C1 segment of cervical spinal cord (tissue), 14 donors: ENCODE measurements around the gene TIAM1.
A peak's percentile ranks its signal among the peaks of the same experiment; 100 is the strongest.

Experiments
- DNase-seq, 14 donors: peaks; one replicate each; lab custom pipeline; 2025; lab: John Stamatoyannopoulos, UW

TIAM1 gene

DNA sequence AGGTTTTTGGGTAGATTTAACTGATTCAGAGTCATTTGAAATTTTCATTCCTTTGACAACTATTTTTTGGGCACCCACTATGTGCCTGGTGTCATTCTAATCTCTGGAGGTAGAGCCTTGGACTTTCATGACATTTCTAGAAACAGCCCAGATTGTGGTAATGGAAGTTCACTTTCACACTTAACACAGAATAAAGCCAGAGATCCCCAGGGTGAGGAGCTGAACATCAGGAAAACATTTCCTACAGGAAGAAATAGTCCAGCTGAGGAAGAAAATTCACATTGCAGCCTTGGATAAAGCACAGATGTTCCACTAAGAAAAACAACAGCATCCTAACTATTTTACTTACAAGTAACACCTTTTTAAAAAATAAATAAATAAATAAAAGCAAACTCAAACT, 203.4 kb downstream of the TIAM1 start:
- DNase-seq = no peak

DNA sequence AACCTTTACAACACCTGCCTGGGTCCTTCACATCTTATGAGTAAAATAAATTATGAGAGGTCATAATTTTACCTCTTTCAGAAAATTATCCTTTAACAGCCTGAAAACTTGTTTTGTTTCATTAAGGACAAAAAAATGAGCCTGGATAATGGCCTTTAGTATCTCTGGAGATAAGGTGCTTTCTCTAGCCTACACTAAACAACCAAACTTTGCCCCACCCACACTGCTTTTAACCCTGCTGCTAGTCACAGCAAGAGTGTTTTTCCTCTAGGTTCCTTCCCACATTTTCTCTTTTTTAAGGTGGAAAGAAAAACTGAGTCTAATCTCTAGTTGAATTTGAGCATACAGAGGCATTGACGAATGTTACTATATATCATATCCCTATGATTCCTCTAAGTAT, 204.0 kb downstream of the TIAM1 start:
- no peak for DNase-seq

DNA sequence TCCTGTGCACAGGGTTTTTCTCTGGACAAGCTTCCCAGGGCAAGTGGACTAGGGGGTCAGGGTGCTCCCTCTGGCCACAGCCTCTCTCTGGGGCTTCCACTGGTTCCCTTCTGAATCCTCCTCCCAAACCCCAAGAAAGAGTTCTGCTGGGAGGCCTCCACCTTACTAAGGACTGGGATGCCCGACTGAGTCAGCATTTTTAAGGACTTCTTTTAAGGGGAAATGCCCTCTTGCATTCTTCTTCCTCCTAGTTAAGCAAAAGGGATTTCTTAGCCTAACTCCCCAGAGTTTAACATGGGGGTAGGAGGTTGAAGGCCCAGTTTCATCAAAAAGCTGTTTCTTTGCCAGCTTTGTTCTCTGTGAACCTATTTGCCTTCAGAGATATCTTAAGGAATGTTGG, 206.1 kb downstream of the TIAM1 start:
- DNase-seq = no peak

DNA sequence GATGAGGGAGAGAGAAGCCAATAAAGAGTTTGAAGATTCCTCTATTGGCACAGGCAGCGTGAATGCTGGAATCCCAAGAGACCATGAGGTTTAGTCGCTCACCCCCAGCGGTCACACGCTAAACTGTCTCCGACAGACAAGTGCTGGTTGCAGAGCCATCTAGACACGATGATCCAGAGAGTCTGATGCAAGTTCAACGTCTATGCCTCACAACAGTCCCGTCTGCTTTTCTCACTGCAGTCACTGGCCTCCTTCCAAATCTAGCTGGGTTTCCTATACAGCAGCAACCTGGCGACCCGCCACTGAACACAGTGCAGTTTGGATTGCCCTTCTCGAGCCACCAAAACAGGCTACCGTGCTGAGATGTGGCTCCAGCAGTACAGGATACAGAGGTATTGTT, 207.2 kb downstream of the TIAM1 start:
- DNase-seq = peak in 6 of 14 donors; percentile 23 to 81 (median 28)

DNA sequence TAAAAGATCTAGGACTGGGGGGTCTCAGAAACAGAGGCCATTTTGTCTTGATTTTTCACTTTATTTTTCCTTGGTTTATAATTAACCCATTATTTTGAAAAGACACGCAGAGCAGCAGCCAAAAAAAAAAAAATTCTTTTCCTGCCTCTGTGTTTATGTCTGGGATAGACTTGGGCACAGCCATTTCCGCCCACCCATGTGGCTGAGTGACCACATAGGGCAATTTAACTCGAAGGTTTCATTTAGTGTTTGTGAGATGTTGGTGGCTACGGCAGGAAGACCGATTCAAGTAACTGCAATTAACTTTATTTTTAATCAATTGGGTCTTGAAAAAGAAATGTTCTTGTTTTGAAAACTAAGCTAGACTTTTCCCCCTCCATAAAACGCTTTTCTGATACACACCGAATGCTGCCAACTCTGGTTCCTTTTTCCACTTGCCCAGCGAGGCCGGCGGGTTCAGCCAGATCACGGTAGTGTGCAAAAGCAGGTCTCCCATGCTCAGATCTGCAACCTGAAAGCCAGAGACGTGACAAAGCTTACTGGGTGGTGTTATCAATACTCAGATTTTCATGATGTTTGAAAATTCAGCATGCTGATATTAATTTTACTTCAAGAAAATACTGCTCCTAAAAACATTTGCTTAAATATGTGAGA, 208.4 kb downstream of the TIAM1 start:
- no peak for DNase-seq

DNA sequence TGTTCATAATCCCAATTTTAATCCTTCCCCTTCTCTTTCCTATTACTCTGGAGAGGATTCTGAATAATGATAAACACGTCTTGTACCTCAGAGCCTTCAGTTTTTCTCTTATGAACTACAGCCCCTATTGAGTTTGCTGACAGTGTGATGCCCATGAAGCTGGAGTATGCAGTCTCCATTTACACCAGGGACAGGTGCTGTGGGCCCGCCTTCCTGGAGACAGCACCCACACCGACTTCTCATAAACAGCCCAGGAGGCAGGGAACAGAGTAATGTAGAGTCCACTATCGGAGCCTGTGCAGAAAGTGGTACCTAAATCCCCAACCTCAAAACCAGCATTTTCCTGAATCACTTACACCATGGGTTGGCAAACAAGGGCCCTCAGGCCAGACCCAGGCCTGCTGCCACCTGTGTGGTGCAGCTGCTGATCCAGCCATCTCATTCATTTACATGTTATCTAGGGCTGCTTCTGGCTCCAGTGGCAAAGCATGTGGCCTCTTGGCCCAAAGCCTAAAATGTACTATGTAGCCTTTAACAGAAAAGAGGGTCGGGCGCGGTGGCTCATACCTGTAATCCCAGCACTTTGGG, 210.7 kb downstream of the TIAM1 start:
- DNase-seq = no peak

DNA sequence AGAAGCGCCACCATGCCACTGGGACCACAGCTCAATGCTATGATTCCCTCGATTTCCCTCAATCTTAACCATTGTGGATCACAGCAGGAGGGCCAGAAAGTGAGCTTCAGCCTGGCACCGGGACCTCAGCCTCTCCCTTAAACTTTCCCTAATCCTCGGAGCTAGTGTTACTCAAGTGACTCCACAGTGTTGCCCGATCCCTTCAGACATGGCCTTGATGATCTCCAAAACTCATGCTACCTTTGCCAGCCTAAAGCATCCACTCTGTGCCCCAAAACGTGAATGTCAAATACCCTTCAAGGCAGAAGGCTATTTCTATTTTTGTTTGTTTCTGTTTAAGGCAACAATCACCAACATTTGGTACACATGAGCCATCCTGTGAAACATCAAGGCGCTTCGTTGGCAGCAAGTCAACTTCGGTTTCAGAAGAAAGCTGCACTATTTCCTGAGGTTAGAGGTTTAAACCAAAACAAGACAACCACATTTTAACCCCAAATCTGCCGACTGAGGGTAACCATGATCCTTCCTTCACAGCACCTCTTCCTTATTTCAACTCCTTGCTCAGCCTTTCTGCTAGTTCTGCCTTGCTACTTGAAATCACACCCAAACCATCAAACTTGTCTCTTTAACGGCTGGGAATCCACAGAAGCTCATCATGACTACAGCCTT, 211.4 kb downstream of the TIAM1 start:
- peak in 1 of 14 donors; percentile 19 for DNase-seq

DNA sequence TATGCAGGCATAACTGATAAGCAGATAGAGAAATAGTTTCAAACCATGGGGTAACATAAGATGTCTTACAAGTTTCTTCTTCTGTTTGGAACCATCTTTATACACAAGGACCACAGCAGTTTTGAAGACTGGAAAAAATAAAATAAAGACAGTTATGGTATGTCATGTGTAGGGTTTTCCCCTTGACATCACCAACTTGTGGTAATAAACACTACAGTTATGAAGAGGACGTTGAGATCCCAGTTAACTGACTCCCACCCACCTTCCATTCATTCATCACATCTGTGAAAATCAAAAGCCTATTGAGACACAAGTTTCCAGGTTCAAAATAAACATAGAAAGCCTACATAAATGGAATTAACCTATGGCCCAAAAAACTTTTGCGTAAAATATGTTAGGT, 213.2 kb downstream of the TIAM1 start:
- no peak for DNase-seq

DNA sequence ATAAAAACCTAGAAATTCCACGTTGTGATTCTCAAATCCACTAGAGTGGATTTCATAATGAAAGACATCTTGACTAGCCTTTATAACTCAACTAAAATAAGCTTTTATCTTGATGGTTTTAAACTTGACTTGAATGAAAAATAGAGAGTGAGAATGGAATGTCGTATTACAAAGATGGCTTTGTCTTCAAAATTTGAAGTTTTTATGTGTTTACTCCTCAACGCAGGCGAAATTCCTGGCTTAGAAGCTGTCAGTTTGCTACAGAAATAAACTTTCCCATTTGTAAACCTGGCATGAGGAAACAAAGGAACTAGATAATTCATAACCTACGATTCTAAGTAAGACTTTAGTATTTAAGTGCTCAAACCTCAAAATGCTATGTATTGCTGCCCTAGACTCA, 215.8 kb downstream of the TIAM1 start:
- DNase-seq = no peak

DNA sequence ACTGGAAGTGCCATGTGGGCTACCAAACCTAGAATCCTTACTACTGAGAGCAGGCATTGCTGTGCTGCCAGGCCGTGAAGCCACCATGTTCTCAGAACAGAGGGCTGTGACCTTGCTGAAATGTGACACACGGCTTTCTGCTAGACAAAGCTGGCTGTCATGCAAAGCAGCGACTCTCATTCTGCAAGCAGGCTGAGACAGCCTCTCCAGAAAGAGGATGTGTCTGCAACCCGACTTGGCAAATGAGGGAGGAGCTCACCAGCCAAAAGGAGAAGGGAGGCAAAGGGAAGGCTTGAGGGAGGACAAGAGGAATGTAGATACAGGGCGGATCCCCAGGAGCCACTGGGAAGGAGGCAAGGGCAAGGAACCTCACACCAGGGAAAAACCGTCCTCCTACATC, 220.1 kb downstream of the TIAM1 start:
- peak in 3 of 14 donors; percentile 32 to 36 (median 32) for DNase-seq

DNA sequence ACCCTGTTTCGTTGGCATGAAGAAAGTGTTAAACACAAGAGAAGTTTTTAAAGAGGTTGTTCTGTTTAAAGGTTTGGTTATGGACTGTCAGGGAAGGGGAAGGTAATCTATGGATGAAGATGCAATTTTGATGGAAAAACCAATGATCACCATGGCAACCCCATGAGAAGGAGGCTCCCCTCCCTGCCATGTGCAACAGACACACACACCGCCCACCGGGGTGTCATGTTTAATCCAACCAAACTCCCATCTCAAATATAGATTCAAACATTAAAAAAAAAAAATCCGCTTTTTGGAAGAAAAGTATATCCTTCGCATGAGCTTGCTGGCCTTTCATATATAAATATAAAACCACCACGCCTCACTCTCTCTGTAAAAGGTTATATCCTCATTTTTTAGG, 224.9 kb downstream of the TIAM1 start:
- DNase-seq = no peak

DNA sequence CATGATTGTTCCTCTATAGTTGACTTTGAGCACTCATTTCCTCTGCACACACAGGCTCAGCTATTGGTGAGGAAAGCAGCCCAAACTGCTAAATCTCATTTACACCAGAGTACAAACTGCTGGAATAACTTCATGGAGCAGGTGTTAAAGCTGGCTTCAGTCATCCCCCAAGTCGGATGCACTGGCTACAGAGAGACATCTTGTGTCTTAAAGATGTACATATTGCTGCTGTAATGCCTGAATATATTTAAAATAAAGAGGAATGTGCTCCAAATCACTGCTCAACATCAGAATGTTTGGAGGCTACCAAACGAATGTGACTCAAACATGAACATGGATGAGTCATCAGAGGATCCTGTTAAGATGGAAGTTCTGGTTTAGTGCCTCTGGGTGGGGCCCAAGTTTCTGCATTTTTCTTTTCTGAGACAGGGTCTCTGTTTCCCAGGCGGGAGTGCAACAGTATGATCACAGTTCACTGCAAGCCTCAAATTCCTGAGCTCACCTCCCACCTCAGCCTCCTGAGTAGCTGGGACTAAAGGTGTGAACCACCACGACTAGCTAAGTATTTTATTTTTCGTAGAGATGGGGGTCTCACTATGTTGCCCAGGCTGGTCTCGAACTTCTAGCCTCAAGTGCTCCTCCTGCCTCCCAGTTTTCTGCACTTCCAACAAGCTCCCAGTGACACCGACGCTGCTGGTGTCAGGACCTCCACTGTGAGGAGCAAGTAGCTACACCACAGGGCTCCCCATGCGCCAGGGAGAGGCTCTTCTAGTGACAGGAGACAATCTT, 226.7 kb downstream of the TIAM1 start:
- no peak for DNase-seq

DNA sequence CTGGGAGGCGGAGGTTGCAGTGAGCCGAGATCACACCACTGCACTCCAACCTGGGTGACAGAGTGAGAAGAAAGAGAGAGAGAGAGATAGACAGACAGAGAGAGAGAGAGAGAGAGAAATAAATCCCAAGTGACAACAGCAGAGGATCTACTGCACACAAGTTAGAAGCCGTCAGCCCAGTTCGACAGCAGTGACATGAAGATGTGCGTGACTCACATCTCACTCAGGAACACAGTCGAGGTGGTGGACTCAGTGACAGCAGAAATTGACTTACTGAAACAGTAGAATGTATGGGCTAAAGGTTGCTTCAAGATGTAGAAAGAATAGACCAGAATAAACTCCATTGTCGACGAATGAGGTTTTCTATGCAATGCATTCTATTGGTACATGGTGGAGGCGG, 228.8 kb downstream of the TIAM1 start:
- DNase-seq = no peak

DNA sequence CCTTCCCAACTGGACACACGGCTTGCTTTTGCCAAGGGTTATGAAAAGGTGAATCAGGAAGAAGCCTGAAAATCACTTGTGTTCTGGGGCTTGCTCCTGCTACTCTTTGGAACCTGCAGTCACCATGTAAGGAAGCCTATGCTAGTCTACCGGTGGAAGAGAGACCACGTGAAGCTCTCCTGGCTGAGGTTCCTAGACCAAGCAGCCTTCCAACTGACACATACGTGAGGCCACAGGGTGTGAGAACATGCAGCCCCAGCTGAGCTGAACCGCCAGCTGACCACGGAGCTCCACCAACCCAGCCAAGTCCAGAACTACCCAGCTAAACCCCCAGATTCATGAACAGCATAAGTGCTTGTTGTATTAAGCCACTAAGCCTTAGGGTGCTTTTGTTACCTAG, 233.0 kb downstream of the TIAM1 start:
- peak in 1 of 14 donors; percentile 65 for DNase-seq

DNA sequence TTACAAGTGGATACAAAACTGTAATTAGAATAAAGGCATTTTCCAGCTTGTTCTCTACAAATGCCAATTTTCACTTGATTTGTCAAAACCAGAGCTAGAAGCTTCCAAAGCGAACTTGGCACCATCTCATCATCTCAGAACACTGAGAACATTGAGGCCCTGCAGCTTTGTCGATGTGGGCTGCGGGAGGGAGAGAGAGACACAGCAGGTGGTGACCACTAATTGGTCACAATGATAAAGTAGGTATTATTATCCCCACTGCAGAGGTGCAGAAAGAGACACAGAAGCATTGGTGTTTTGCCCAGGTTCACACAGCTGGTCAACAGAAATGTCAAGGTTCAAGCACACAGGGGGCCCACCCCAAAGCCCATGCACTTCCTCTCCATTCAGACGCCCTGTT, 233.6 kb downstream of the TIAM1 start:
- DNase-seq = peak in 6 of 14 donors; percentile 22 to 39 (median 32)

DNA sequence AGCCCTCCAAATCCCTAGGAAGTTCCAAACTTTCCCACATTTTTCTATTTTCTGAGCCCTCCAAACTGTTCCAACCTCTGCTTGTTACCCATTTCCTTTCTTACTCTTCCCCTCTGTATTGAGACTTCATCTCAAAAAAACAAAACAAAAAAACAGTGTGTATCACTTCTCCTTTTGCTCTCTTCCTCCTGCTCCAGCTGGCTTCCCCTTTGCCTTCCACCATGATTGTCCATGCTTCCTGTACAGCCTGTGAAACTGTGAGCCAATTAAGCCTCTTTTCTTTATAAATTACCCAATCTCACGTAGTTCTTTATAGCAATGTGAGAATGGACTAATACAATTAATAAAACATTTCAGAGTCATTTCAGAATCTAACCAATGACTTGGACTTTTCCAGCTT, 236.2 kb downstream of the TIAM1 start:
- DNase-seq = no peak

DNA sequence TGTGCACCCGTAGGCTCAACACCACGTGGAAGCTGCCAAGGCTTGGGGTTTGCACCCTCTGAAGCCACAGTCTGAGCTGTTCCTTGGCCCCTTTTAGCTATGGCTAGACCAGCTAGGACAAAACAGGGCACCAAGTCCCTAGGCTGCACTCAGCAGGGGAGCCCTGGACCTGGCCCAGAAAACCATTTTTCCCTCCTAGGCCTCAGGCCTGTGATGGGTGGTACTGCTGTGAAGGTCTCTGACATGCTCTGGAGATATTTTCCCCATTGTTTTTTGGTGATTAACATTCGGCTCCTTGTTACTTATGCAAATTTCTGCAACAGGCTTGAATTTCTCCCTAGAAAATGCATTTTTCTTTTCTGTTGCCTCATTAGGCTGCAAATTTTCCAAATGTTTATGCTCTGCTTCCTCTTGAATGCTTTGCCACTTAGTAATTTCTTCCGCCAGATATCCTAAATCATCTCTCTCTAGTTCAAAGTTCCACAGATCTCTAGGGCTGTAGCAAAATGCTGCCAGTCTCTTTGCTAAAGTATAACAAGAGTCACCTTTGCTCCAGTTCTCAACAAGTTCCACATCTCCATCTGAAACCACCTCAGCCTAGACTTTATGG, 236.8 kb downstream of the TIAM1 start:
- no peak for DNase-seq

DNA sequence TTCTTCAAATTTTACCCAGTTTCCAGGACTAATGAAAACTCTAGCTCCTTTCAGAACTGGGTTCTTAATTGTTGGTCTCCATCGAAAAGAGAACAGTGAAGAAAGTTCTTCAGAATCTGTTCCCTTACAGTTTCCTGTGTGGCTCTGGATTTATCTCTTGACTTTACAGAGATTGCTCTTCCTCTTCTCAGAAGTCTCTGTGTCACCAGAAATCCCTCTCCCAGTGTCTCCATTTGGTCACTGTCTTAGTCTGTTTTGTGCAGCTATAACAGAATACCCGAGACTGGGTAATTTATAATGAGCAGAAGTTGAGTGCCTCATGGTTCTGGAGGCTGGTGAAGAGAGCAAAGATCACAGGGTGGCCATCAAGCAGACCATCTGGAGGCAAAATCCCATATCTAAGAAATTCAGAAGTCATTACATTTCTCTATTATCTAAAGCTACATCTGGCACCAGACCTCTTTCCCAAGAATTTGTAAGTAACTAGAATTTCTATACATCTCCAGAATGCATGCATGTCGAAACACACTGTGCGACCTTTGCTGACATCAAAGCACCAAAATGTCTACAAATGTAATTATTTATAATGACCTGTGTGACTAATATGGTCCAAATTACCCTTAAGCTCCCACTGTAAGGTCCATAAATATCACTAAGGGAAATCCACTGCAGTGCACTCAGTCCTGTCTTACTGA, 240.3 kb downstream of the TIAM1 start:
- DNase-seq = no peak

DNA sequence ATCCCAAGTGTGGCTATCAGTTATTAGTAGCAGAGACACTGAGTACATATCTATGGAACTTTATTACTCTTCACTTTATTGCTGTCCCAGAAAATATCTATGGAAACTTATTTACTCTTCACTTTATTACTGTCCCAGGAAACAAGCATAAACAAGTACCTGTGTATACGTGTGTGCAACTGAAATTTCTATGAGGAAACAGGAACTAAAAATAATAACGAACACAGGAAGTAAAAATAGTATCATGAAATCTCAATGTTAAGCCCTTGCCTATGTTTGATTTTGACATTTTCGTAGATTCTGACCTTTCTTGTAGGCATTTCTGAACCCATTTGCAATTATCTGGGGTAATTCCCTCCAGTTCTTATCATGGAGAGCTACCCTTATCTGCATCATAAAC, 240.9 kb downstream of the TIAM1 start:
- no peak for DNase-seq

DNA sequence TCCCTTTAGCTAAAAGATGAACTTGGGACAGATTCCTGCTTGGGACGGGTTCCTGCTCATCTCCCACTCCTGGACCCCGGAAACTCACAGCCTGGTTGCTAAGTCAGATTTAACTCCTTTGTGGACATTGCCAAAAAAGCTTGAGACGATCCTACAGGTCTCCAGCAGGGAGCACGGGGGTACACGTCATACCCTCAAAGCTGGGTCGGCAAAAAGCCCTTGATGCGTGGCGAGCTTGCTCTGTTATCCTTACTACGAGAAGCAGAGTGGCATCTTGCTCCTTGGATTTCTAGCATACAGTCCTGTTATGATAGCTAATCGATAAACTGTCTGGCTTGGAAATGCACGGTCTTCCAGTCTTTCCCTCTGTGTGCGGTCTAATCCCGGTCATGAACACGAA, 244.9 kb downstream of the TIAM1 start:
- DNase-seq = no peak

DNA sequence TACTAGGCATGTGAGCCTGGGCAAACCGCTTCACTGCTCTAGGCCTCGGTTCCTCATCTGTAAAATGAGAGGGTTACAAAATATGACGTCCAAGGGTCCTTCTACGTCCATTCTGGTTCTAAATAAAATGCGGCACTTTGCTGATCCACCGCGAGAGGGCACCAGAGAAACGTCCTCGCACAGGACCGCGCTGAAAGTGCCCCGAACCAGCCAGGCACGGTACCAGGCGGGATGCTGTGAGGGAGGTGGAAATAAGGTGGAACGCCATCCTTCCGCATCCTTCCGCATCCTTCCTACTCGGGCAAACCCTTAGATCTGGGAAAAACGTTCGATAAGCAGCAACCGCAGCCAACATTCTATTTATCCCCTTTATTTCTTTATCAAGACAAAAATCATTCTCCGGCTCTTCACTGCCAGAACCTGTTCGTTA, 245.5 kb downstream of the TIAM1 start:
- peak in 11 of 14 donors; percentile 13 to 68 (median 38) for DNase-seq
